ENCODE measurements around the gene NFAT5. TPM values are rescaled to one million over a fixed set of nuclear protein-coding genes. Genes with fewer than 3 reads are reported as not detected.
"Not testable (repeated sequence)": the region's sequence is repeated elsewhere in the genome, so short reads cannot be mapped to it uniquely, and the experiment has no call there.

The NFAT5 gene
- total and polyA plus RNA-seq, 9 of the 15 experiments (the other 6 are each of a cell fraction or from before 2014, with no cell fraction given) = 0.78 to 20.5 (median 12.4) TPM

GRCh38 chr16:69544088-69544487, 21.7 kb upstream of the NFAT5 start:
- ChIA-PET POLR2A (interaction anchor here (0.6 to 1.4 kb wide), 3 partner anchors 13 to 739 kb away, joined by 3 to 6 read pairs (median 6); no protein-coding TSS in a partner anchor), CTCF (ENCODE audit: low intra/inter-chr PET ratio) (no interaction called here)
- Histone ChIP-seq H3K9me1 (ENCODE audit: control insufficient read depth, insufficient read depth, low read length) (no peaks in the 10 kb centered on the region), H3K79me2 (ENCODE audit: control insufficient read depth, insufficient read depth, low read length) (no peaks in the 10 kb centered on the region), H2AFZ (ENCODE audit: low read depth, low read length) (no peak overlapping the region), H4K20me1 (replicated peaks; ENCODE audit: control insufficient read depth, insufficient read depth, low read length) (no peaks in the 10 kb centered on the region), H3K4me1 (replicated peaks in 1 of 2; ENCODE audit: control insufficient read depth in 2 of 2, insufficient read depth in 2 of 2, low read length in 2 of 2) (no peaks in the 10 kb centered on the region), H3K27ac (ENCODE audit: extremely low read depth, low read depth, low read length) (no peak overlapping the region), H3K9me3 (replicated peaks; ENCODE audit: control insufficient read depth, insufficient read depth, low read depth, low read length) (no peaks in the 10 kb centered on the region), H3K36me3 (ENCODE audit: control insufficient read depth, insufficient read depth, low read length) (no peaks in the 10 kb centered on the region), H3K9ac (ENCODE audit: insufficient read depth in 1 of 2, low read depth in 2 of 2, low read length in 2 of 2) (no peak overlapping the region), H3K27me3 (ENCODE audit: control insufficient read depth in 2 of 2, insufficient read depth in 2 of 2, low read length in 2 of 2) (no peaks in the 10 kb centered on the region), H3K4me2 (ENCODE audit: insufficient read depth, low read length) (no peak overlapping the region), H3K4me3 (no peak overlapping the region)
- ATAC-seq (no peak), FAIRE-seq (no peak), DNase-seq (ENCODE audit: extremely low read depth in 1 of 4, low spot score in 3 of 4) (no peak)
- in situ Hi-C loops (cut with MboI) = no loop called here
- 83% methylated on average over 2 of the region's 3 CpGs for WGBS (ENCODE audit: insufficient coverage, low coverage, missing lambda C conversion rate)
- intact Hi-C loops (cut with micrococcal nuclease) = loop anchor here (1.0 kb wide), 1 partner anchor 49 kb away; no protein-coding TSS in a partner anchor
- no TSS peak for BruUV-seq (replicated peaks)
- TF ChIP-seq ZNF121 (CRISPR knock-in tag; conservative IDR thresholded peaks at IDR 0.05) (0 out of 2 replicates have a peak, but pooled peaks have one; percentile 13), MYNN (IDR thresholded peaks at IDR 0.05) (peak; percentile 70; the same call in 1 of the 2 replicates), MYNN (CRISPR knock-in tag; IDR thresholded peaks at IDR 0.05) (no peak), POLR2AphosphoS5 (IDR thresholded peaks at IDR 0.05; ENCODE audit: control insufficient read depth, insufficient read depth, low read depth, low read length) (no peak)

- H3K4me2 ChIP-seq (ENCODE audit: insufficient read depth, low read length); H3K4me1 ChIP-seq (replicated peaks in 1 of 2; ENCODE audit: control insufficient read depth in 2 of 2, insufficient read depth in 2 of 2, low read length in 2 of 2); ATAC-seq; H3K9me1 ChIP-seq (ENCODE audit: control insufficient read depth, insufficient read depth, low read length); DNase-seq (ENCODE audit: extremely low read depth in 1 of 4, low spot score in 3 of 4); H3K27me3 ChIP-seq (ENCODE audit: control insufficient read depth in 2 of 2, insufficient read depth in 2 of 2, low read length in 2 of 2); intact Hi-C loops (cut with micrococcal nuclease); in situ Hi-C loops (cut with MboI); H3K36me3 ChIP-seq (ENCODE audit: control insufficient read depth, insufficient read depth, low read length); H3K9ac ChIP-seq (ENCODE audit: insufficient read depth in 1 of 2, low read depth in 2 of 2, low read length in 2 of 2); H3K4me3 ChIP-seq; H3K79me2 ChIP-seq (ENCODE audit: control insufficient read depth, insufficient read depth, low read length); H3K9me3 ChIP-seq (replicated peaks; ENCODE audit: control insufficient read depth, insufficient read depth, low read depth, low read length); H4K20me1 ChIP-seq (replicated peaks; ENCODE audit: control insufficient read depth, insufficient read depth, low read length); H3K27ac ChIP-seq (ENCODE audit: extremely low read depth, low read depth, low read length); CTCF ChIA-PET (ENCODE audit: low intra/inter-chr PET ratio); FAIRE-seq; POLR2A ChIA-PET; BruUV-seq (replicated peaks): not testable (repeated sequence)
- WGBS (ENCODE audit: insufficient coverage, low coverage, missing lambda C conversion rate) = 53% methylated on average over 6 of the region's 6 CpGs
- TF ChIP-seq ZBTB40 (IDR thresholded peaks at IDR 0.05) = peak; percentile 88
- peak; percentile 79 for TF ChIP-seq ZBTB40 (CRISPR knock-in tag; IDR thresholded peaks at IDR 0.05)
- H2AFZ ChIP-seq (ENCODE audit: low read depth, low read length) = 0 out of 2 replicates have a peak overlapping the region, but pooled peaks have one; percentile 45
Measured at GRCh38 chr16:69546663-69547062, 19.1 kb upstream of the NFAT5 start.

All from K562 (cell line).